ENCODE measurements around the gene CXCL5. TPM values are rescaled to one million over a fixed set of nuclear protein-coding genes. Genes with fewer than 3 reads are reported as not detected.

CXCL5 gene
- 0.72 TPM for total RNA-seq

DNA sequence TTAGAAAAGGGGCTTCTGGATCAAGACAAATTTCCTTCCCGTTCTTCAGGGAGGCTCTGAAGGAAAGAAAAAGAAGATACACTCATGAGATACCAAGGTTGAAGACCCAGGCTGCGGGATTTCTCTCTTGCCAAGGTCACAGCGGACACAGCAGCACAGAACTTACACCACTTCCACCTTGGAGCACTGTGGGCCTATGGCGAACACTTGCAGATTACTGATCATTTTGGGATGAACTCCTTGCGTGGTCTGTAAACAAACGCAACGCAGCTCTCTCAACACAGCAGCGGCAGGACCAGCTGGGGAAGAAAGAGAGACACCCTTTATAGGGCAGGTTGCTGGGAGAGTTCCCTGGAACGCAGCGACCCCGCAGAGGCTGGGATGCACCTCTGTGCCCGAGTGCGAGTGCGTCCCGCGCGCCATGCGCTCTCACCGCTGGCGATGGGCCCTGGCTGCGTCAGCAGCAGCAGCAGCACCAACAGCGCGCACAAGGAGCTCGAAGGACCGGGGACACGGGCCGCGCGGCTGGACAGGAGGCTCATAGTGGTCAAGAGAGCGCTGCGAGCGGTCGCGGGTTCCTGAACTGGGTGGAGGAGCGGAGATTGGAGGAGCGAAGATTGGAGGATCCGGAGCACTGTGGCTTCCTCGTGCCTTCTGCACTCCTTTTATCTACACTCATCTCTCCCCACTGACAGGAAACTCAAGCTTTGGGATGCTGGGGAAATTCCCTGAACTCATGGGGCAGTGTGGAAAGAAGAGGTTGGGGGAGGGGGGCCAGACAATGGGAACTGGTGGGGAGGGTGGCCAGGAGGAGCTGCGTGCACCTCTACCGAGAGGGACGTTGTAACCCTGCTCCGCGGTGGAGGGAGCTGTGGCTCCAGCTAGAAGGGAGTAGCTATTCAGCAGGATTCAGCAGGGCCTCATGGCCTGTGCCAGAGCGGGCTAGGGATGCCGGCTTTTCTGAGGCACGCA, at the start of gene CXCL5:
TSS of gene CXCL5 (minus strand) at position 638 of the 972 bp plus-strand sequence. CDS start at position 542, 96 bp downstream.
- DNase-seq: peak; percentile 20

DNA sequence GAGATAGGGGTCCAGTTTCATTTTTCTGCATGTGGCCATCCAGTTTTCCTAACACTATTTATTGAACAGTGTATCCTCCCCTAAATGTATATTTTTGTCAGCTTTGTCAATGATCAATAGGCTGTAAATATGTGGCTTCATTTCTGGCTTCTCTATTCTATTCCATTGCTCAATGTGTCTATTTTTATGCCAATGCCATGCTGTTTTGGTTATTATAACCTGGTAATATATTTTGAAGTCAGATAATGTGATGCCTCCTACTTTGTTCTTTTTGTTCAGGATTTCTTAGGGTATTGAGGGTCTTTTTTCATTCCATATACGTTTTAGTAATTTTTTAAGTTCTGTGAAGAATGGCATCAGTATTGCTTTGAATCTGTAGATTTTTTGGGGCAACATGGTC, 48.7 kb upstream of the CXCL5 start:
- no peak for DNase-seq

DNA sequence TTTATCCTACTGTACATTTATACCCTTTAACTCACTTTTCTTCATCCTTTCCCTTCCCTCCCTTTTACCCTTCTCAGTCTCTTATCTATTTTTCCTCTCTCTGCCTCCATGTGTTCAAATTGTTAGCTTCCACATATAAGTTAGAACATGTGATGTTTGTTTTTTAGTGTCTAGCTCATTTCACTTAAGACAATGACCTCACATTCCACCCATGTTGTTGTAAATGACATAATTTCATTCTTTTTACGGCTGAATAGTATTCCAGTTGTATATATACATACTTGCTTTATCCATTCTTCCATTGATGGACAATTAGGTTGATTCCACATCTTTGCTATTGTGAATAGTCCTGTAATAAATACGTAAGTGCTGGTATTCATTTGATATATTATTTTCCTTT, 47.3 kb upstream of the CXCL5 start:
- no peak for DNase-seq

DNA sequence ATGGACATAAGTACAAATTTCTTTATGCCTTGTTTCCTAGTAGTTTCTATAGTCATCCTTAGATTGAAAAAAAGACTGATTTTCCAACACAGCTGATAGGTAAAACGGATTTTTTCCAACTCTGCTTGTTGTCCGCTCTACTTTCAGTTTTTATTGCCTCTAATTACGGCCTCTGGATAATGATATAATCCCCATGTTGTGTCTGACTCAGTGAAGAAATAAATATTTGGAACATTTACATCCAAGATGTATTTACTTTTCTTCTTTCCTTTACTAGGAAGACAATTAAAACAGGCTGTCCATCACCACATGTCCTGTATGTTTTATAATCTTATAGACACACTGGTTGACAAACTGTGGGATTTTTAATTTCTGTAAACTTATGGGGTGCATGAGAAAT, 46.8 kb upstream of the CXCL5 start:
- DNase-seq: no peak

DNA sequence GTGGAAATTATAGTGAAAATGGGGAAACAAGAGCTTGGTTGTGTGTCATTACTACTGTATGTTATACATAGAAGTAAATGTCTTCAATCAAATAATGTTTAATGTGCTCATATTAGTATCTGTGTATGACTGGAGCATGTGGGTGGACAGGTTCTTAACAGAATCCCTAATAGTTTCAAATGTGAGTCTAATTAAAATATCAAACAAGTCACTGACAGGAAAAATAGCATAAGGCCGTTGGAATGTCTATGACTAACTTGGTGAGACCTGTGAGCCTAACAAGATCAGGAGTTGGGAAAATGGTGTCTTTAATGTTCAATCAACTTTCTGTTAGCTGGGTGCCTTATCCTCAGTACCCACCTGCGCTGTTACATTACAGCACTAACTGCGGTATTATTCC, 46.2 kb upstream of the CXCL5 start:
- DNase-seq: no peak

DNA sequence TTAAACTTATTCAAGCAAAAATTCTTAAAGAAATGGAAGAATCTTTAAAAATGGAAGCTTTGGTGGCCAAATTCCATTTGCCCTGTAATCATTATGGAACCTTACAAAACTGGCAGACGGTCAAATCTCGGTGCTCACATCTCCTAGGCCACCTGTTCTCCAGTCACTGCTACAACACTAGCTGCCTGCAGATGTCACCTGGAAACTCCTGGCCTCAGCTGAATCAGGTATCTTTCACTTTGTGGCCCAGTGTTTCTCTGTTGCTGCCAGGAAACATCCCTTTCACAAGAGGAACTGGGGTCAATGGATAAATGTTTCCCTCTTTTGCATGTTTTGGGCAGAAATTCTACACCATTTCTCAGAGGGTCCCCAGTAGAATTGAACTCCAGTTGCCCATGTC, 44.2 kb upstream of the CXCL5 start:
- DNase-seq: no peak

DNA sequence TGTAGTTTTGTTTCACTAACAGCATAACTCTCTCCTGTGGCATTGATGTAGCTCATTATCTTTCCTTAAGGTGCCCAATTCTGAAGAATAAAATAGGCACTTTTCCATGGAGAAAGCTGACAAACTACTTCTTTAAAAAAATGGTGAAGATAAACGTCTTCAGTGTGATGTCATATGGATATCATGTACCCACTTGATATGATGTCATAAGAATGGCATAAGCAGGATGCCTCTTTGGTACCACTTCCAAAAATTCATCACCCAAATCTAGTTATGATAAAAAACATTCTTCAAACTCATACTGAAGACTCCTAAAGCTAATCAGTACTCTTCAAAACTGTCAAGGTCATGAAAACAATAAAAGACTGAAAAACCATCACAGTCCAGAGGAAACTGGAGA, 42.9 kb upstream of the CXCL5 start:
- no peak for DNase-seq

DNA sequence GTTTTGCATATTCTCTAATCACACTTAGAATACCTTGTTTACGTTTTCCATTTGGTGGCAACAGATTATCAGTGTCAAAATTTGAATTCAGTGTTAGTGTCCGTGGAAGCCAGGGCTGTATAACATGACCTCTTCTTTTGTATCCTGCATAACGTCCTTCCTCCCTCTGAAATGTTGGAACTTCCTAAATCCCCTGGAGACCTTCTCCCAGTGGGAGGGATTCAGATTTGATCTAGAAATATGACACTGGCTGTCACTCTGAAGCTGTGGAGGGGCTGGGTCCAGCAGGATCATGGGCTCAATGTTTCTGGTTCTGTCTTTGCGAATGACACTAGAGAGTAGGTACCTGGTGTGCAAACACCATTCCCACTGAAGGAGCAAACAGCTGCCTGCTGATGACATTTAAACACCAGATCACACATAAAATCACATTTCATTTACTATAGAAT, 40.9 kb upstream of the CXCL5 start:
- no peak for DNase-seq

DNA sequence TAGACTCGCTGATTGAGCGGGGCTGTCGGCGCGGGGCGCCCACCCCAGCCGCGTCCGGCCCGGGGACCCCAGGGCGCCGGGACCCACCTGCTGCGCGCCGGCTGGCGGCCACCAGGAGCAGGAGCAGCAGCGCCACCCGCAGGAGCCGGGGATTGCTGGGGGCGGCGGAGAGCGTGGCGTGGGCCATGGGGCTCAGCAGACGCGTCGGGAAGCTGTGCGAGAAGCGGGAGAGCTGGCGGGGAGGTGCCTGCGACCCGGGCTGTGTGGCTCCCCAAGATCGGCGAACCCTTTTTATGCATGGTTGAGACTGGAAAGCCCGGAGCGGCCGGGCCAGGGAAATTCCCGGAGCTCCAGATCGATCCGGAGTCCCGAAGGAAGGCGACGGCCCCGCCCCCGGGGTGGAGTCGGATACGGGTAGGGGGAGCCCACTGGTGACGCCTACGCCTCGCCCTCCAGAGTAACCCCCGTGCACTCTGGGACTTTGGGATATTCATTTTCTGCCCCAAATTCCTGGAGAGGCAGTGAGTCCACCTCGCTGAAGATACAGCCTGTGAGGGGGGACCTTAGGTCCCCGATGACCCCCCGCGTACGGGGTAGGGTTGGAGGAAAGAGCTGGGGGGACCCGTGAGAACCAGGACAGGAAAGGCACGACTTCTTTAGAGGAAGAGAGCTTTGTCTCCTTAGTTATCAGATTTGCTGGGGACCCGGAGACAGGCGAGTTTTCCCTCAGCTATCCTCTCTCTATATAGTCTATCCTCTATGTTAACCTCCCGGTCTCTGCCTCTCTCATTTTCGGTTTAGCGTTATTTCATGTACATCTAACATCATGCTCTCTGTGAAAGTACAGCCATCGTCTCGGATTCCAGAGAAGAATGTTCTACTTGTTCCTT, 40.2 kb upstream of the CXCL5 start, which contains the start of gene CXCL3:
TSS of gene CXCL3 (minus strand) at position 265 of the 890 bp plus-strand sequence. CDS start at position 187, 78 bp downstream.
- peak; percentile 74 for DNase-seq

DNA sequence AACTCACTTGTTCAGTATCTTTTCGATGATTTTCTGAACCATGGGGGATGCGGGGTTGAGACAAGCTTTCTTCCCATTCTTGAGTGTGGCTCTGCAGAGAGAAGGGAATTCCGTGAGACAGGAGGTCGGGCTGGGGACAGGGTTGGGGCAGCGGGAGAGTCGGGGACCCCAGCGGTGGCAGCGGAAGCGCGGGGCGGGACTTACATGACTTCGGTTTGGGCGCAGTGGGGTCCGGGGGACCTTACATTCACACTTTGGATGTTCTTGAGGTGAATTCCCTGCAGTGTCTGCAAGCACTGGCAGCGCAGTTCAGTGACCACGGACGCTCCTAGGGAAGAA, 39.6 kb upstream of the CXCL5 start:
- no peak for DNase-seq

DNA sequence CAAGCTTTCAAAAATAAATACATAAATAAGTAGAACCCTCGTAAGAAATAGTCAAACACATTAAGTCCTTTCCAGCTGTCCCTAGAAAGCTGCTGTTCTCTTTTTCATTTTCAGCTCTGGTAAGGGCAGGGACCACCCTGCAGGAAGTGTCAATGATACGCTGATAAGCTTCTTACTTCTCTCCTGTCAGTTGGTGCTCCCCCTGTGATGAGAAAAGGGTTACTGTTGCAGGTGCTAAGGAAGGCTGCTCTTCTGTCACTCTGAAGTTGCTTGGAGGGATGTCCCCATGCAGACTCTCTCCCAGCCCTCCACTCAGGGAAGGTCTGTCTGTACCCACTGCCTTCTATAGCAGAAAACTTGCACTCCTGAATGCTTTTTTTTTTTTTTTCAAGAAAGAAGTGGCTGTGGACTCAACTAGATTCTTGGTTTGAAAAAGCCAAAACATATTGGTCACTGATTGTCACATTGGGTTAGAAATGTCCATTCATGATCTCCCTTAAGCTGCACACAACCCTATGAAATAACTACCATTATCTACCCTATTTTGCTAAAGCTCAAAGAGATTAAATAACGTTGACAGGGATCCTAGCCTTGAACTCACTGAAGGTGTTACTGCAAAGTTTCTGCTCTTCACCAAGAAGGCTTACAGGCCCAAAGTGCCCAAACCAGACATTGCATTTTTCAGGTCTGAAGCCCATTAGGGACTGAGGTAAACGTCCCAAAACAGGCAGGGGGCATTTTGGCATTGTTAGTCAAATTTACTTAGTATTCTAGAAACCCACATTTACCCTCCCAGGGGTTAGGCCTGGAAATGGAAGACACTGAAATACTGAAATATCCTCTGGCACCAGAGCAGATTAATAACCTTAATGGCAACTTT, 38.8 kb upstream of the CXCL5 start:
- DNase-seq: no peak

DNA sequence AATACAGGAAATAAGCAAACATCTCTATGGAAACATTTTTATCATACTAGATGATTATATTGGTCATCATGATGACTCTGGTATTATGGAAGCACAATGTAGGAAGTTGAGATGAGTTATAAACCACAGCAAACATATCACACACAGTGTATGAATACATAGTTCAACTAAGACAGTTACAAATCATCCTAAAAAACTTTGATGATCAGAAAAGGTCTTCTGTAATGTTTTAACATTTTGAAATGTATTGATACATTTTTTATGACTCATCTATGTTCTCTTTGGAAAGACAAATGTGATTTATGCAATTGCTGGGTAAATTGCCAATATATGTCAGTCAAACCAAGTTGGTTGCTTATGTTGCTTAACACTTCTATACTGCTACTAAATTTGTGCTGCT, 35.3 kb upstream of the CXCL5 start:
- no peak for DNase-seq

DNA sequence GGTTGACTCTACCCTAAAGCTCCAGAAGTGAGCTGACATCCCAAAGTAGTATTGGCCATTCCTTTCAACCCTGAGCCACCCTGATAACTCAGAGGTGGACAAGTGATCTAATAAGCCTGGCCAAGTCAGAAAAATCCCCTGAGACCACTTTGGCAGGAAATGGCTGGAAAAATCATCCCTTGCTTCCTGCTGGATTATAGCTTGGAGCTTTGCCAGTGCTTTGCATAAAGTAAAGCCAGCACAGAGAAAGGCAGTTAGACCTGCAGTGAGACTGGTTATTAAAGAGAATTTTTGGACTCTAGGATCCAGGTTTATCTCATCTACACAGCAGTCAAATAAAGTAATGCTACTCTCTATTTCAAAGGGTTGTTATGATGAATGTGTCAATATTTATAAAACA, 33.6 kb upstream of the CXCL5 start:
- no peak for DNase-seq

DNA sequence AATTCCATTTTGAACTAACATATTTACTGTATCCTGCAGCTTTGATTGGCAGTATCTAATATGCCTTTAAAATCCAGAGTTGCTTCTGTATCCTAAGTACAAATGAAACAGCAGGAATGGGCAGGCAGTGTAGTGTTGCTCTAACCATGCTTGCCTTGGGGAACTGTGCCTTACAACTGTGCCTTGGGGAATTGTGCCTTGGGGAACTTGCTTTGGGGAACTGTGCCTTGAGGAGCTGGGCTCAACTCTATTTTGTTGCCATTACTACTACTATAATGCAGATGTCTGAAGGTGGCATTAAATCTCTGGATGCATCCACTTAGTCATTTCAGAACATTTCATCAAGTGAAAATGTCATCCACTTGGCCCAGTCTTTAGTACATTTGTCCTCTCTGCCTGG, 33.1 kb upstream of the CXCL5 start:
- DNase-seq: no peak

DNA sequence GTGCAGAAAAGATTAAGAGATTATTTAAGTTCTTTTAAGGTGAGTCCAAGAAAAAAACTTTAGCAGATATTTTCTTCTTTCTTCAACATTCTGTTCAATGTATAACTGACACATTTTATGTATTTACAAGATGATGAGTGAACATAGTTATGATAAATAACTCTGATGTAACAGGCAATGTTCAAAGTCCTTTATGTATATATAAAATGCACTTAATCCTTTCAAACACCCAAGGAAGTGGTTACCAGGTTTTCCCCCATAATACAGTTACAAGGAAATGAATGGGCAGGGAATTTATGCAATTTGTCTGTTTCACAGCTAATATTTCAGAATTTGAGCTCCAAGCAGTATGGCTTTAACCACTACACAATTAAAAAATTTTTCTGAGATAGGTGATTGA, 31.8 kb upstream of the CXCL5 start:
- no peak for DNase-seq

DNA sequence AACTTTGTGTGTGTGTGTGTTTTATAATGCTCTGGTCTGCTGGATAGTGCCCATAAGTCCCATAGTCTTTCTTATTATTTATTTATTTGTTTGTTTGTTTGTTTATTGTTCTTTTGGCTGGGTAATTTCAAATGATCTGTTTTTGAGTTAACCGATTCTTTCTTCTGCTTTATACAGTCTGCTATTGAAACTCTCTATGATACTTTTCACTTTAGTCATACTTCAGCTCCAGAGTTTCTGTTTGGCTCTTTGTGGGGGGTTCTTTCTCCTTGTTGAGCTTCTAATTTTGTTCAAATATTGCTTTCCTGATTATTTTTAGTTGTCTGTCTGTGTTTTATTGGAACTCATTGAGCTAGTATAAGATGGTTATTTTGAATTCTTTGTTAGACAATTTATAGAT, 30.0 kb upstream of the CXCL5 start:
- no peak for DNase-seq

DNA sequence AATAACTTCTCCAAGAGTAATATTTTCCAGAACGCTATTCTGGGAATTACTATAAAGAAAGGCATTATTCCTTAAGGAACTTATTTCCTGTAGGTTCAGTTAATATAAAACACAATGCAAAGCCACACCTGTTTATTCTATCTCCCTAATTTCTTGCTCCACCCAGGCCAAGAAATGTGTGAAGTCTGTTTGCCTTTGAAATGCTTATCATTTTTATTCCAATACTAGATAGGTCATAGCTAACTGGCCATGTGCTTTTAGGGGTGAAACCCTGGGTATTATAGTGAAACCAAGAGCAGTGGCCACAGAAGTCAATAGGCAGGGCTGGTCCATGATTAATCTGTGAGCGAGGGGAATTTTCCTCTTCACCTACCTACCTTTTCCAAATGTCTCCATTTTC, 25.2 kb upstream of the CXCL5 start:
- no peak for DNase-seq

DNA sequence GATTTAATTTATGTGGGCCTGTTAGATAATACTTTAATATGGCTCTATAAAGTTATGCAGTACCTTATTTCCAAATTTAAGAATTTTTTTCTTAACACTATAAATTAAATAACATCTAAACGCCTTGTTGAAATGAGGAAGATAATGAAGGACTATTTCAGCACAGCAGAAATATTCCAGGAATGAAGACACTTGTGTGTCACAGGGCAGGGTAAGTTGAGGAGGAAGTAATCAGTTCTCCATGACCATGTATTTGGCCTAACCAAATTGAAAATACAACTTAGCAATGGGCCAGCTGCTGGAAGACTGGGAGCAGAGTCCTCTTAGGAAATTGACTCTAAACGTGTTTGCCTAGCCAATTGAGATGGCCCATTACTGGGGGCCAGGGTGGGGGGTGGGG, 23.1 kb upstream of the CXCL5 start:
- DNase-seq: no peak

DNA sequence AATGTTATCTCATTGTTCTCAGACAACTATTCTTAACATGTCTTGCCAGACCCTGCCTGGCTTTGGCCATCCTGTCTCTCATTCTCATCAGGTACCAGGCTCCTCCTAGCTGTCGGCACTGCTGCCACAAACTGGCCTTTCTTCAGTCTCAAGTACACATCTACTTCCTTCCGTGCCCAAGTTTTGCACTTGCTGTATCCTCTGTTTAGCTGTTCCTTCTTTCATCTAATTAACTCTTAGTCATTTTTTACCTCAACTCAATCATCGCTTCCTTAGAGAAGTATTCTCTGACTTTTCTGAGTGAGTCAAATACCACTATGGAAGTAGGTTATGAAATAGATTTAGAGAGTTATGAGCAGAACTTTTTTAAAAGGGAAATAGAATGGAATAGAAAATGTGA, 20.3 kb upstream of the CXCL5 start:
- no peak for DNase-seq

DNA sequence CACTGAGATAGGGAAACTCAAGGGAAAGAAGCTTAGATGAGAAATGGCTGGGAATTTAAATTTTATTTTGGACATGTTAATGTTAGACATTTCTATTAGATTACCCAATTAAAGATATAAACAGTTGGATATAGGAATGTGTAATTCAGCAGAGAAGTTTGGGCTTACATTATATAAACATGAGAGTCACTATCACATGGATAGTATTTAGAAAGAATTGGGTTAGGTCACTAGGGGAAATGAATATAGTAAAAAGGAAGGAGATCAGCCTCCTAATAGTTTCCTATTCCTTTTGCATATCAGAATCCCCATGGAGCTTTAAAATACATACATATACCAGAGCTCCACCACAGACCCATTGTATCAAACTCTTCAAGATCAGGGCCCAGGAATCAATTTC, 19.6 kb upstream of the CXCL5 start:
- no peak for DNase-seq

DNA sequence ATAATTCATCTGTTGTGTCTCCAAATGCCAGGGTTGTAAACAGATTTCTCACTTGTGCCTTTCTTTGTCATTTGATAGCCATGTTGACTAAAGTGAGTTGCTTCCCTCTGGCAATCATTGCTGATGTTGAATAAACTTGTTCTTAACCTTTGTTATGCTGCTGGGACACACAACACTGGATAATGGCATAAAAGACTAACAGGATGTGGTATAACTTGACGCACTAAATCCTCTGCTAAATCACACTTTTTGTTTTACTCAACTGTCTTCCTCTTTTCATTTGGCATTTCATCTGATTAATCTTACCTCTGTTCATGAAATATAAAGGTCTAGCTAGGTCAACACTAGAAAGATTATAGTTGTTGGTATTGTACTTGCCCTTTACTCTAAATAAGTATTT, 17.6 kb upstream of the CXCL5 start:
- DNase-seq: no peak

DNA sequence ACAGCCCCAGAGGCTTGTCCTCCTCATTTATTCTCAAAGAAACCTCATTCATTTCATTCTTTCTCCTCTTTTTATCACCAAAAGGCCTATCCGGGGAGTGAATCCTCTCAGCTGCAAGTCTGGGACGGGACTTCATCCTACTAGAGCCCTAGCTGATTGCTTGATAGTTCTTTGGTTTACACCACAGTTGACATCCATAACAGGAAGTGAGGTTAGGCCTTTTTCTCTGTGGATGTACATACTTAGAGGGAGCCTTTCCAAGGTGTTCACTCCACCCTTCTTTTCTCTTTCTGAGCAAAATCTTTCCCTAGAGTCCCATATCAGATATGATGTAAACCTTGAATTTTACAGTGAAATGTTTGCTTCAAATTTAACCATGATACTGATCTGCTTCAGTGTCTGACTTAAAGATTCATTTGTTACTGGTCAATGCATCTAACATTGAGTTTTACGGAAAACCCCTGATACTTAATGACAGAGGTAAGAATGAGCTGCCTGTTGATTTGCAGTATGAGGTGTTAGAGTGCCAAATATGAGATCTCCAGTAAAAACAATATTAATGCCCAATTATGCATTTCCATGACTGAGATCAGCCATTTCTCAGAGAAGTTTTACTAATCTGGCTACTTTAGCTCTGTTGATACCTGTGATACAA, 16.8 kb upstream of the CXCL5 start:
- no peak for DNase-seq

Data from tongue (tissue), 2 donors.